Measurements from ENCODE around the gene CORO2B. TPM values are rescaled to one million over a fixed set of nuclear protein-coding genes. Genes with fewer than 3 reads are reported as not detected.
A peak's percentile ranks its signal among the peaks of the same experiment; 100 is the strongest.

Gene CORO2B
- total RNA-seq, 1 experiment from 2014 or later: 2.5 TPM

DNA sequence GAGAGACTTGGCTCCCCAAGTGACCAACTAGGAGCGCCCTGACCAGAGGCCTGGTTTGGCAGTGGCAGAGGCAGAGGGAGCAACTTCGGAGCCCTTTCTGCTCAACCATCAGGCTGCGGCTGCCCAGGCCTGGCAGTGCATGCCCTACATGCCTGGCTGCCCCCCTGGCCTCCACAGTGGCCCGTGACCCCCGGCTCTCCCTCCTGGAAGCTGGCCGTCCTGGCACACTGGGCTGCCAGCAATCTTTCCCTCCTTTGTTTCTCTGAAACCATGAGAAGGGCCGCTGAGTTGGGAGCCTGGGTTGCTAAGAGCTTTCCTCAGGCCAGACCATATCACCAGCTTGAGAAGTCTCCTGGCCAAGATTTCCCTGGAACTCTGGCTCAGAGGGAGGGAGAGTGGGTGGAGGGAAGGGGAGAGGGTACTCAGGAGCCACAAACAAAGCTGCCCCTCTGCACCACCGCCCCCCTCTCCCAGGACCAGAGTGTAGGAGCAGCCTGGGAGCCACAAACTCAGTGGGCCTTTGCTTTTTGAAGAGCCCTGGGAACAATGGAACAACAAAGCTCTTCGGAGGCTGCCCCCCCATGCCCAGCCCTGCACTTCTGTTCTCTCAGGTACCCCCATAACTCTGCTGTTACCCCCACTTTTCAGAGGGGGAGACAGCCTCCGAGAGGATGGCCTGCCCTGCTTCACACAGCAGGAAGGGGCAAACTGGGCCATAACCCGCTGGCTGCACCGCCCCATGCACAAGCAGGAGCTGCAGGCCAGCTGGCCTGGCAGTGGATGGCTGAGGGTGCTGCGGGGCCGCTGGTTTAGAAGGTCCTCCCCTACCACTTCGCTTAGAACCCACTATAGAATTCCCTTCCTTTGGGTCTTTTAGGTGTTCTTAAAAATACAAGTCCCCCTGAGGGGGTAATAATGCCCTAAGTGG lies 11.3 kb downstream of the CORO2B start:
- no peak for DNase-seq (ENCODE audit: low read depth)

DNA sequence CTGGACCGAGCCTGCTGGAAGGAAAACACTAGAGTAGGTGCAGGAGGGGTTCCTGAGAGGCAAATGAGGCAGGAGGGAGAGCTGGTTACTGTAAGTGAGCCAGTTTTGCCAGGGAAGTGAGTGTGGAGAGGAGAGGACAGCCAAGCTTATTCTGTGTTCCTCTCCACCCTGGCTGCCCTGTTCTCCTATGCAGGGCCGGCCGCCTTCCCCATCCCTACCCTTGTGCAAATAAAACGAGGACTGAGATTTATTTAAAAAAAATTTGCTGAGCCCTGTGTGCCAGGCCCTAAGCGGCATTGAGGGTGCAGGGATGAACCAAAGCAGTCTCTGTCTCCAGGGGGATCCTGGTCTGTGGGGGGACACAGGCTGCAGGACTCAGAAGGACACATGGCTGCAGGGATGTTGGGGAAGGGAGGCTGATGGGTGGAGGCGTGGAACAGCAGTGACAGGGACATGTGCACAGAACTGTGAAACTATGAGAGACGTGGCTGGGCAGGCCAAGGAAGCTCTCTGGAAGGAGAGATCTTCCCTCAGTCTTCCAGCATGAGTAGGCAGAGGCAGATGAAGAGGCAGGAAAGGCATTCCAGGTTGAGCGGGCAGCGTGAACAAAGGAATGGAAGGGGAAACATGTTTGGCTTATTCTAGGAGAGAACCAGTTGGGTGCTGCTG lies 12.1 kb downstream of the CORO2B start:
- DNase-seq (ENCODE audit: low read depth): no peak

DNA sequence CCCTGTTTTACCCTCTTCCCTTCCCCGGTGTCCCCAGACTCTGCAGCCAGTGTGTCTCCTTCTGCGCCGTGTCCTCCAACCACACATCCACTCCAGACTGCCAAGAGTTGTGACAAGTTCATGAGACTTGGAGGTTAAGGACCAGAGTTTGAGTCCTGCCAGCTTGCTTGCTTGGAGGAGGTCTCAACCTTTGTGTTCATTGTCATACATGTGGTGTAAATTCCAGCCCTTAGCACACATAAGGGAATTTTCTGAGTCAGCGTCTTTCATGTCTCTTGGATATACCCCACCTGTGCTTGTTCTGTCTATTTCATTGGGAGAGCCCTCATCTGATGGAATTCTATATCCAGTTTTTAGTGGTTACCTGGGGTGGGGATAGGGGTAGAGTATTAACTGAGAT lies 13.3 kb downstream of the CORO2B start:
- no peak for DNase-seq (ENCODE audit: low read depth)

DNA sequence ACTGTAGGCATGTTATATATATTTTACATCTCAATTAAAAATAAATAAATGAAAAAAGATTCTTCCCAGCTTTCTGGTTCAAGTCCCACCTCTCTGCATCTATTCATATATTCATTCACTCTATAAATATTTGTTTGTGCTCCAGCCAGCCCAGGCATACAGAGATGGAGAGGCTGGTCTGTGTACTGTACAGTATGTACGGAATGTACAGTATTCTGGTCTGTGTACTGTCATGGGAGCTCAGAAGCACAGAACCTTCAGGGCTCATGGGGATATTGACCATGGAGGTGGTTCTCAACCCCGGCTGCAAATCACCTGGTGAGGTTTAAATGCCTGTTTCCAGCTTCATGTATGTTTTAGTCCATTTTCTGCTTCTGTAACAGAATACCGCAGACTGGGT lies 13.8 kb downstream of the CORO2B start:
- DNase-seq (ENCODE audit: low read depth): no peak

DNA sequence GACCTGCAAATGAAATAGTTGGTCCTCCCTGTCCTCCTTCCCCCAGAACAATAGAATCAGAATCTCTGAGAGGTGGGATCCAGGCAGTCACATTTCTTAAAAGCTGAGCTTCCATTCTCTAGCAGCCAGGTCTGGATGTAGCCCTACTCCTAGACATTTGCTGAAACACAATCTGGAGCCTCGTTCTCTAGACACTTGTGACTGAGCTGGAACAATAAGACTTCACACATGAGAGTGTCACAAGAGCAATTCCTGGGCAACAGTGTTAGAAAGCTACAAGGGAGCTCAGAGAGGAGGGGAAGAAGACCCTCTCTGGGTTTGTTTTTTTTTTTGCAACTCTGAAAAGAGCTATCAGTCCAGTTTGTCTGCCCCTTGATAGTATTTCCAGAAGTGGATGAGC lies 14.5 kb downstream of the CORO2B start:
- no peak for DNase-seq (ENCODE audit: low read depth)

DNA sequence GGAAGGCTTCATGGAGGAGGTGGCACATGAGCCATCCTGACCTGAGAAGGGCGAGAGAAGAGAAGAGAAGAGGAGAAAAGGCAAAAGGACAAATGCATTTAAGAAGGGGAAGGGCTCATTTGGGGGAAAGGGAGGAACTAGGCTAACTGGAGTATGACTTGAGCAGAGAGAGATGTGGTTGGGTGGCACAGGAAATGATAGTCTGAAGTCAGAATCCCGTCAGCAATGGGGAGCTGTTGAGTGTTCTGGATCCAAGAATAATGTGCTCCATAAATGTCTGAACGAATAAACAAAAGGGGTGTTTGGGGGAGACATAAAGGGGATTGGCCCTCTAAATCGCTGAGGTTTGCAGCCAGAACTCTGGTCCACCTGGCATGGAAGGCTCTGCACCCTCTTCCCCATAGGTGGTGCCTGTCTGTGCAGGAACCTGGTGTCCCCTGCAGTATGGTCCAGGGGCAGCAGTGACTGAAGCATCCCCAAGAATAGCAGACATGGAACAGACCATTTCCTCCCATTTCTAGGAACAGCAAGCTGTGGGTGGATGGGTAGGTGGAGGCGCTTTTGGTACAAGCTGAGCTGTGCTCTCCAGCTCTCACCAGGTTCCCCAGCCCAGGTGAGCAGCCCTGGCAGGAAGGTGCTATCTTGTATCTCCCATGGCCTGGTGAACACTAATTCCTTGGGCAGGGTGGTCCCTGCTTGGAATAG lies 15.2 kb downstream of the CORO2B start:
- no peak for DNase-seq (ENCODE audit: low read depth)

DNA sequence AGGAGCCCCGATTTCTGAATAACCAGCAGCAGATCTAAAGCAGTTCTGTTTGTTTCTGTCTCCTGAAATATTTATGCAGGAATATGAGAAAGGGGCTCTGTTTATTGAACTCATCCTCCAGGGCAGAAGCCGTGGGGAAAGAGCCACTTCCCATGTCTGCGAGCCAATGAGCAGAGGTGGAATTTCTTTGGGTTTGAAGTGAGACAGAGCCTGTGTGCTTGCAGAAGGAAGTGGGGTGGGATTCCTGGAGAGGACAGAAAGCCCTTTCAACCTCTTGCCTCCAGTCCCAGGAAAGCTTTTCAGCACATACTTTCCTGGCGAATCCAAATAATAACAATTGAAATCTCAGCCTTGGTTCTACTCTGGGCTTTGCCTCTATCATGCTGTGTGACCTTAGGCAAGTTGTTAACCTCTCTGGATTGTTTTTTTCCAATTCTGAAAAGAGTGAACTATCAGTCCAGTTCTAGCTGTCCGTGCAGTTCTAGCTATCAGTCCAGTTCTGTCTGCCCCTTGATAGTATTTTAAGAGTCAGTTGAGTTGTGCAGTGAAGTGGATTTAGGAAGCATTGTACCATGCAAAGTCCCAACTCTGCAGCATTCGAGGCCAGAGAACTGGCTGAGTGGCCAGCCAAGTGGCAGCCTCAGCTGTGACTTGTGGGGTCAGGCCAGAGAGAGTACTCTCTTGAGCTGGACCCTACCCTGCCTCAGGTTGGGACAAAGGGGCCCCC lies 15.9 kb downstream of the CORO2B start:
- DNase-seq (ENCODE audit: low read depth): no peak

DNA sequence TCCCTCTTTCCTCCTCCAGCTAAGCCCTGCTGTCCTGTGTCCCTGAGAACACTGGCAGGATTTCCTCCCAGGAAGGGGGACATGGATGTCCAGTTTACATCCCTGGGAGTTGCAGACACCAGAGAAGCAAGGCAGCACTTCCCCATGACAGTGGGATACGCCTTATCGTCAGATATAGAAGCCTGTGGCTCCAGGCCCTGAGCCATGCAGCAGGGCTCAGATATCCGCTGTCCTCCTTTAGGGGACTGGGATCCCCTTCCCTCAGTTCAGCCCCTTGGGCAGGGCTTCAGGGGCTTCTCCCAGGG lies 16.4 kb downstream of the CORO2B start:
- DNase-seq (ENCODE audit: low read depth): no peak

DNA sequence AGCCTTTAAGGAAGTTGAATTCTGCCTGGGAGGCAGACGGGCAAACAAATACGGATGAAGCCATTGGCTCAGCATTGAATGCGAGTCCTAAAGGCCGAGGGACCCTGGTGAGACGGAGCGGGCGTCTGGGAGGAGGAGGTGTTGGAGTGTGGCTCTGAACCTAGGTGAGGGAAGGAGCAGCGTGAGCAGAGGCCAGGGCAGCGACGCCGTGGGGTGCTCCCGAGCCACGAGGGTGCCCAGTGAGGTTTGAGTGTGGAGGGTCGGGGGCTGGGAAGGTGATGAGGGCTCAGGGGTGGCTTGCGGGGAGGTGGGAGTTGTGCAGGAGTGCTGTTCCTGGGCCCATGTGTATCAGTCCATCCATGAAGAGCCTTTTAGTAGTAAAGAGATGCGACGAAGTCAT lies 17.0 kb downstream of the CORO2B start:
- no peak for DNase-seq (ENCODE audit: low read depth)

DNA sequence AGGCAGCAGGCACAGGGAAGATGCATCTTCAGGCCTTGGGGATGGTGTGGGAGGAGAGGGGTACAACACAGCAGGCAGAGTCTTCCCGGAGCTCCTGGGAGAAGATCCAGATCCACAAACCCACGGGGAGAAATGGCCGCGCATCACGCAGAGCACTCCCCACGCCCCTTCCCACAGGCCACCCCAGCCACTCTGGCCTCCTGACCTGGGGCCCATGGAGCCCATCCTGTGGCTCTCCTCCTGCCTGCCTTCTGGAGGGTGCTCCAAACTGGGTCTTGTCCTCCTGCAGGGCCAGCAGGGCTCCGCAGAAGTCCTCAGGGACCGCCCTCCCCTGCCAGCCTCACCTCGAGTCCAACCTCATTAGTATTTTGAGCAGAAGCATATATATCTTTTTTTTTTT lies 17.9 kb downstream of the CORO2B start:
- DNase-seq (ENCODE audit: low read depth): no peak

DNA sequence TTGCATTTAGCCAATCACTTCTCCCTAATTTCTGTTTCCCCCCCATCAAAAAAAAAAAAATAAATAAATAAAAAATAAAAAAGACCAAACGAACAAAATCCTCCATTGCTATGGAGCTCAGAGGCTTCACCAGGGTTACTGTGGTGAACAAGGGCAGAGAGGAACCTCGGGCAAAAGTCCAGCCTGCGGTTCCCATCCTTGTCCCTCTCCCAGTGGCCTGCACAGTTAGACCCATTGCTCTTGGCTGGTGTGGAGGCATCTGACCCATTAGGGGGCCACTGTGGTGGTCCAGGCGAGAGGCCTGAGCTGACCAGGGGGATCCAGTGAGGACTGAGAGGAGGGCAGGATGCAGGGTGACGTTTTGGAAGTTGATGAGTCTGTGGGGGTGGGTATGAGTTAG lies 18.8 kb downstream of the CORO2B start:
- no peak for DNase-seq (ENCODE audit: low read depth)

DNA sequence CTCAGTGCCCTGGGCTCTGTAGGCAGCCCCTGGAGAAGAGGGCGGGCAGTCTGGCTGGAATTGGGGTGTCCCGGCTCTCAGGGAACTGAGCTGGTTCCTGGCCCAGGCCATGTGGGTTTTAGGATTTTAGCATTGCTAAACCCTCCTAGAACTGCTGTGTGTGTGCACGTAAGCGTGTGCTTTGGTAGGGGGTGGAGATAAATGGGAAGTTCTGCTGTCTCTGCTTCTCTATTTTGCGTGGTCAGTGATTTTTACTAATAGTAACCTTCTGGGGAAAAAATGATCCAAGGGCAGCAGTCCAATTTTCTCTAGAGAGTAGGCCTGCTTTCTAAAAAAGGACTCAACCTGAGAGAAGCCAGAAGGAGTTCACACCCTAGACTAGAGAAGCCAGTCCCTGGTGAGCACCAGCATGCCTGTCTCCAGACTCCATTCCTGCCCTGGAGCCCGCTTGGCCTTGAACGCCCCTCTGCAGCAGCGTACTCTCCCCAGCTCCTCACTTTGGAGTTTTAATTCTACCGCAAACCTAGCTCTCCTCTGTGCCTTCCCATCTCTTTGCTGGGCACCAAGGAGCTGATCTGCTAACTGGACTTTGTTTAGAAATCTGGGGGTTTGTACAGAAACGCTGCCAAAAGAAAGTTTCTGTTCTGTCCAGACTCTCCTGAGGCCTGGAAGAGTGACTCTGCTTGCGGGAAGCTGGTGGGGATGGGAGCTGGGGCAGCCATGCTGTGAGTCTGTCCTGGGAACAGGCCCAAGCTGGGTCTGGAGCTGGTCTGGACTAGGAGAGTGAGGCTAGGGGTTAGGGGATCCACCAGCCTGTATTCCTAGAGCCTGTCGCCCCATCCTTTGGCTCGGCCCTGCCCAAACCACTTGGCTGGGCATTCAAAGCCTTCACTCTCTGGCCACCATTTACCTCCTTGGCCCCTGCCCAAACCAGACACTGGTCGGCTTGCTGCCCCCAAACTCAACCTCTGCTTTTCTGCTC lies 19.7 kb downstream of the CORO2B start:
- no peak for DNase-seq (ENCODE audit: low read depth)

DNA sequence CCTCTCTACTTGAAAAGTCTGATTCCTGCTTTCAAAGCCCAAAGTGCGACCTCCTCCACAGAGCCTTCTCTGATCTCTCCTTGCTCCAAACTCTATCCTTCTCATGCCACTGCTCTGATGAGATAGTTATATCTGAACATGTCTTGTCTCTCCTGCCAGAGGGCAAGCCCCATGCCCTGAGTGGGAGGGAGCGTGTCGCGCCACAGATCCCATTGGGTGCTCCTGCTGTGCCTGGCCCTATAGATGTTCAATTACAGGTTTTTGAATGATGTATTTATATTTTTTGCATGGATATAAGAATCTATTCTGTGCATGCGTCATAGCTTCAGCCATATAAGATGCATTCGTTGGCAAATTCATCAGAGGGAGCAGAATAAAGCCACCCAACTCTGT lies 20.4 kb downstream of the CORO2B start:
- DNase-seq (ENCODE audit: low read depth): no peak

DNA sequence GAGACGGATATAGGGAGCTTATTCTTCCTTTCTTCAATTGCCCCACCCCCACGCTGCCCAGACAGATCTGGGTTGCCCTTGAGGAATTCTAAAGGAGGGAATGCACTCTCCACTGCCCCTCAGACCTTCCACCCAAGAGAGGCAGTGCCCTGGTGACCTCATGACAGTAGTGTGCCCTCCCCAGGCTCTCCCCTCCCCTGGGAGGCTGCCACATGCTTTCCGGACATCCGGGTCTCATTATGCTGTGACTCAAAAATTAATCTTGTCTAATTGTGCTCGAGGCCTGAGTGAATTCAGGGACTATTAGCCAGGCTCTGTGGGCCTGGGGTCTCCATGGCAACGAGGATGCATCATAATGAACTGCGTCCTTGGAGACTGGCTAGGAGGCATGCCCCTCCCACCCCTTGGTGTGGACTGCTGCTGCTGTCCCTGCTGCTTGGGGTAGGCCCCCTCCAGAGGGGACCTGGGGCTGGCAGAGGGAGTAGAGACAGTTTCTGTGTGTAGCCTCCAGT lies 20.8 kb downstream of the CORO2B start:
- DNase-seq (ENCODE audit: low read depth): peak; percentile 84

DNA sequence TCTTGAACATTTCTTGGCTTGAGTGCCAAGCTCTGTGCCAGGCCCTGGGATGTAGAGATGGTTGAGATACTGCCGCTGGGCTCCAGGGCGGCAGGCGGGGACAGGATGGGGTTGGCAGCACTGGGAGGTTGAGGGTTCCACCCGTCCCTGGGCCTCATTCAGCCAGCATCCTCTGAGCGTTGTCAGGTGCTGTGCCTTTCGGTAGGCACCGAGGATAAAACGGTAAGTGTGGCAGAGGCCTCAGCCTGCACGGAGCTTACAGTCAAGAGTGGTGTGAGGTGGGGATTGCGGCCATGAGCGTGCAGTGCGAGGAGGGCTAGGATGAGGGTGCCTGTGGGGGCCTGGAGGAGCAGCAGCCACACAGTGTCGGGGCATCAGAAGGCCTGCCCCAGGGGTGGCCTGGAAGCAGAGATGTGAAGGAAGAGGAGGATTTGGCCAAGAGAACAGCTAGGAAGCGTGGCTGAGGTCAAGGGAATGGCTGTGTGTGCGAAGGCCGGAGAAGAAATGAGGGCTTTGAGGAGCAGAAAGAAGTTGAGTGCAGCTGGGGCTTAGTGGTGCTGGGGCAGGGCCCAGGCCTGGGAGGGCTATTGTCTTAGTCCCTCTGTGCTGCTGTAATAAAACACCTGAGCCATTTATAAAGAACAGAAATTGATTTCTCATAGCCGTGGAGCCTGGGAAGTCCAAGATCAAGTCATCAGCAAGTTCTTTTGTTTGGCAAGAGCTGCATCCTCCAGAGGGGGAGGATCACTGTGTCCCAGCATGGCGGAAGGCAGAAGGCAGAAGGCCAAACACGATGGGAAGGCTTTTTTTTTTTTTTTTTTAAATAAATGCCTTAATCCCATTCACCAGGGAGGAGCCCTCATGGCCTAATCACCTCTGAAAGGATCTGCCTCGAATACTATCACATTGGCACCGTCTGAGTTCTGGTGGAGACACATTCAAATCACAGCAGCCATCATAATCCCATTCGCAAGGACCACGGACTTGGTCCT lies 22.7 kb downstream of the CORO2B start:
- no peak for DNase-seq (ENCODE audit: low read depth)

DNA sequence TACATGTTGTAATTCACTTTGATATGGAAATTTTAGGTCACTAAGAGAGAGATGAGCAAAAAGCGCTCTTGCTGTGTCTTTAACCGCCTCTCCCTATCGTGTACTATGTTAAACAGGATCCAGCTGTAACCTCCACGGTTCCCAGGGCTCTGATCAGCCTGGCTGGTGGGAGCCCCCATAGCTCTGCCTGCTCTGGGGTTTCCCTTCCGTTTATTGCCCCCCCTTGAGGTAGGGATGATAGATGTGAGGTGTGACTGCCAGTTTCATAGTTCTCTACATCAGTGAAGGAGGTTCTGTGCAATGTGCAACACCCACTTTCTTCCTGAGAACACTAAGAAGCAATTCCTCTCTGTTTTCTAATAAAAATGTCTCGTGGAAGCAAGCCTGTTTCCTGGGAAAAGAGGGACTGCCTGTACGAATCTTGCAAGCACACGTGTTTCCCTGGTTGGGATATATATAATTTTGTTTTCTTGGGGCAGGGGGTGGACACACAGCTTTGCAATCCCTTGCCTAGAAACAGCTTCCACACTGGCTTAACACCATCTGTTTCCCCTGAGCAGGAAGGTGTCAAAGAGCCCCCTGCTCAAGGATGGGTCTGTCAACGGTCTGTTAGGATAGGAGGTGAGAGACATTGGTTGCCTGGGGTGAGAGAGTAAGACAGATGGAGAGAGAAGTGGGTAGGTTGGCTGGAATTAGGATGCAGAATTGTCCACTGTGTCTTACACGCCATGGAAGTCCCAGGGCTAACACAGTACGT lies 23.8 kb downstream of the CORO2B start:
- no peak for DNase-seq (ENCODE audit: low read depth)

DNA sequence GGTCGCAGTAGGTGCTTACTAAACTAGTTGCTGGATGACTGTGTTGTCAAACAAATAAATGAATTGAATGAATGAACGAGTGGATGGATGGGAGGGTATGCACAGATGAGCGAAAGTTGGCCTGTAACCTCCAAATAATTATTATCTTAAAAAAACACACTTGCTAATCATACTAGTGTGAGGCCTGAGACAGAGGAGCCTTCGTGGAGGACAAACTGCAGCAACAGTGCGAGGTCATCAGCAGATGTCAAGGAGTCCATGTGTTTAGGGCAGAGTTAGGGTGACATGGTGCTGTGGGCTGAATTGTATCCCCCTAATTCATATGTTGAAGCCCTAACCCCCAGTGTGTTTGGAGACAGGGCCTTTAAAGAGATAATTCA lies 24.4 kb downstream of the CORO2B start:
- no peak for DNase-seq (ENCODE audit: low read depth)

DNA sequence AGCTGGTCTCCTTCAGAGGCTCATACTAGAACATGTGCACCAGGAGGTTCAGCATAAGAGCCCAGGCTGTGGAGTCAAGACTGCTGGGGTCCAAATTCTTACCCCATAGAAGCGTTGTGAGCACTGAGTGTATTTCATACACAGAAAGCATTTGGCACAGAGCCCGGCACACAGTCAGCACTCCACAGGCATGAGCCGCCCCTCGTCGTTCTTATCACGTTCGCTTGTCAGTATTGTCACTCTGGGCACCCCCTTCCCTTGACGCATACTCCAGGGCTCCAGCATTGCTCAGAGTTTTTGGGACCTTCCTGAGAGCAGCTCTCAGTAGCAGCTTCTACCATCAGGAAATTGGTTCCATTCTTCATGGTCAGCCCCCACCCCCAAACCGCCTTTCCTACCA lies 25.2 kb downstream of the CORO2B start:
- DNase-seq (ENCODE audit: low read depth): no peak

Measured in Daoy (cell line).